HT-29 (cell line): ENCODE measurements around the gene THRA. TPM values are rescaled to one million over a fixed set of nuclear protein-coding genes. Genes with fewer than 3 reads are reported as not detected.

Experiments used
- DNase-seq: peaks from one replicate; pipeline ENCODE4 v3.0.0-alpha.2; 2015; ENCODE audit warnings: low spot score
- total RNA-seq: library from RNA; depleted of rRNA; stranded (reverse); fragments of >200 nt; shearing (Covaris generic); gene quantifications from 2 replicates; pipeline ENCODE4 v1.2.3, GENCODE V29; 2014; rRNA removed

Gene THRA
- 31.1 and 33.2 TPM in 2 replicates for total RNA-seq

- peak; percentile 63 for DNase-seq
Observed at GRCh38 chr17:40062329-40063186, at the start of gene THRA. THRA (plus strand) TSS chr17:40062965; CDS start chr17:40074489, 11,524 bp downstream.

DNA sequence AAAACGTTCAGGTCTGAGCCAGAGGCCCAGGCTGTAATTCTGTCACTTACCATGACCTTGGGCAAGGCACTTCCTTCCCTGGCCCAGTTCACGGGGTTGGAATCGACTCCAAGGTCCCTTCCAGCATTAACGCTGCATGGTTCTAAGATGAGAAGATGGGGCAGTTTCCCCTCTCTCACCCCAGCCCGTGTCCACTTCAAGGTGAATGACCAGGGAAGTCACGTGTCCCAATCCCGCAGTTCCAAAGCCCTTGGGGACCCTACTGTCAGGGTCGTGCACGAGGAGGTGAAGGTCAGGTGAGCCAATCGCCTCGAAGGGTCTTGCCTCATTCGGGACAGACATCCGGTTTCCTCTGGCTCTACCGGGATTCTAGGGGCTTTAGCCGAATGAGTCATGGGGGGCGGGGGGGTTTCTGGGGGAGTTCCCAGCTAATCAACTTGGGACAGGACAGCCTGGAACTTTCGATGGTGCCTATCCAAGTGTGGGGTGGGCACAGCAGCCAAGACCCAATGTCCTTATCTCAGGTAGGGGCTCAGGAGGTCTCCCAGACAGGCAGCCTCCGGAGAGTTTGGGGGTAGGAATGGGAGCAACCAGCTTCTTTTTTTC is 48.3 kb upstream of the THRA start:
- no peak for DNase-seq

GRCh38 chr17:40015005-40015997 is 47.5 kb upstream of the THRA start, which contains the start of gene CSF3:
CSF3 (plus strand) TSS chr17:40015440; CDS start chr17:40015475, 35 bp downstream.
- no peak for DNase-seq

- DNase-seq: no peak
Observed at GRCh38 chr17:40015998-40016985, 46.5 kb upstream of the THRA start.

DNA sequence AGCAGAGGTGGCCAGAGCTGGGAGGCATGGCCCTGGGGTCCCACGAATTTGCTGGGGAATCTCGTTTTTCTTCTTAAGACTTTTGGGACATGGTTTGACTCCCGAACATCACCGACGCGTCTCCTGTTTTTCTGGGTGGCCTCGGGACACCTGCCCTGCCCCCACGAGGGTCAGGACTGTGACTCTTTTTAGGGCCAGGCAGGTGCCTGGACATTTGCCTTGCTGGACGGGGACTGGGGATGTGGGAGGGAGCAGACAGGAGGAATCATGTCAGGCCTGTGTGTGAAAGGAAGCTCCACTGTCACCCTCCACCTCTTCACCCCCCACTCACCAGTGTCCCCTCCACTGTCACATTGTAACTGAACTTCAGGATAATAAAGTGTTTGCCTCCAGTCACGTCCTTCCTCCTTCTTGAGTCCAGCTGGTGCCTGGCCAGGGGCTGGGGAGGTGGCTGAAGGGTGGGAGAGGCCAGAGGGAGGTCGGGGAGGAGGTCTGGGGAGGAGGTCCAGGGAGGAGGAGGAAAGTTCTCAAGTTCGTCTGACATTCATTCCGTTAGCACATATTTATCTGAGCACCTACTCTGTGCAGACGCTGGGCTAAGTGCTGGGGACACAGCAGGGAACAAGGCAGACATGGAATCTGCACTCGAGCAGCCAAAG is 45.2 kb upstream of the THRA start:
- no peak for DNase-seq

- DNase-seq: no peak
Observed at GRCh38 chr17:40018211-40019121, 44.3 kb upstream of the THRA start.

GRCh38 chr17:40019140-40019991 is 43.4 kb upstream of the THRA start:
- no peak for DNase-seq

DNA sequence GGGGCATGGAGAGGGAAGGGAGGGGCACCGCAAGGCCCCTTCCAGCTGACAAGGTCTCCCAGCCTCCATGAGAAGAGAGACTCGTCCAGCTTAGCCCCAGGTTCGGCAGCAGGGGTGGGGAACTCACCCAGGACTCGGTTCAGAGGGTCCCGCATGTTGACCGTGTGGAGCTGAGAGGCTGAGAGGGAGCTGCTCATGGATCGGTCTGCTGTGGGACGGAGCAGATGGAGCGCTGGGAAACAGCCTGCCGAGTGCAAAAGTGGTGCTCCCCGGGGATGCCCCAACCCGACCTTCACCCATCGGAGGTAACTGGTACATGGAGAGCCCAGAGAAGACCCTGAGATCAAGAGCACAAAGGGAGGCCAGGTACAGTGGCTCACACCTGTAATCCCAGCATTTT is 42.6 kb upstream of the THRA start:
- no peak for DNase-seq

- no peak for DNase-seq
Observed at GRCh38 chr17:40021451-40021971, 41.3 kb upstream of the THRA start.

GRCh38 chr17:40022497-40022896 is 40.3 kb upstream of the THRA start:
- DNase-seq: no peak

DNA sequence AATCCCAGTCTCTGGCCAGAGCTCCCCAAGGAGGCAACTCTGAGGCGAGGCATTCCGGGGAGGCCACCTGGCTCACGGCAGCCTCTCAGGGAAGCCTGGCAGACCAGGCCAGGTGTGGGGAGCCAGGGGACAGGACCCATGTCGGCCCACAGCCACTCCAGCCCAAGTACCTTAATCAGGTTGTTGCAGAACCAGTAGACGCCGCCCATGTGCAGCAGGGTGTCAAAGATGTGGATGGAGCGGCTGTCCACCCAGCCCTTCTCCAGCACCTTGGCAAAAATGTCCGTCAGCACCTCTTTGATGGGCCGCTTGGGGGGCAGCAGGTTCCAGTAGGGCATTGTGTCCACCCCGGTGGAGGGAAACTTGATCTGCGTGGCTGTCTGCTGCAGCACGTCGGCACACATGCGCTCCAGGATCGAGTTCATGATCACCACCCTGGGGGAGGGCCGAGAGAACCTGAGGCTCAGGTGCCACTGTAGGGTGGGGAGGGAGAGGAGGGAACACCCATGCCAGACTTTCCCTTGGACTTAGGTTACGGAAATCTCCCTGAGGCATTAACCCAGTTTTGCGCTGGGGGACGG is 39.7 kb upstream of the THRA start:
- peak; percentile 51 for DNase-seq

GRCh38 chr17:40023590-40024292 is 39.0 kb upstream of the THRA start:
- peak; percentile 59 for DNase-seq

DNA sequence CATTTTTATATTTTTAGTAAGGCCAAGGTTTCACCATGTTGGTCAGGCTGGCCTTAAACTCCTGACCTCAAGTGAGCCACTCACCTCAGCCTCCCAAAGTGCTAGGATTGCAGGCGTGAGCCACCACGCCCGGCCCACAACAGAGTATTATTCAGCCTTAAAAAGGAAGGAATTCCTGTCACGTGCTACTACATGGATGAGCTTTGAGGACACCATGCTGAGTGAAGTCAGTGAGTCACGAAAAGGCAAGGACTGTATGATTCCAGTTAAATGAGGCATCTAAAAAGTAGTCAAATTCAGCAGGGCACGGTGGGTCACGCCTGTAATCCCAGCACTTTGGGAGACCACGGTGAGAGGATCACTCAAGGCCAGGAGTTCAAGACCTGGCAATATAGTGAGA is 37.9 kb upstream of the THRA start:
- no peak for DNase-seq

DNA sequence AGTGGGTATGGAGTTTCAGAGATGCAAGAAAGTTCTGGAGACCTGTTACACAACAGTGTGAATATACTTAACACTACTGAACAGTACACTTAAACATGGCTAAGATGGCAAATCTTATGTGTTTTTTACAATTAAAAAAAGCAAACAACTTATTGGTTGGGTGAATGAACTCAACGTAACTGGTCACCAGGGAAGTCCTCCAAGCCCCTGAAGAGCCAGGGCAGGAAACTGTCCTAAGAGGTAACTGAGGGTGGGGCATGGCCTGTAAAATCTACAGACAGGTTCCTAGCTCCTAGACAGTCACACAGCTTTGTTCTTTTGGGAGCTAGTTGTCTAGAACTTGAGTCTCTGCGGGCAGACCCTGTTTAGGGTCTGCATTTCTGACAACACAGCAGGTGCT is 37.2 kb upstream of the THRA start:
- no peak for DNase-seq

- DNase-seq: peak; percentile 77
Observed at GRCh38 chr17:40025991-40026815, 36.6 kb upstream of the THRA start.
